ENCODE results near the gene GBX1.

Gene GBX1

DNA sequence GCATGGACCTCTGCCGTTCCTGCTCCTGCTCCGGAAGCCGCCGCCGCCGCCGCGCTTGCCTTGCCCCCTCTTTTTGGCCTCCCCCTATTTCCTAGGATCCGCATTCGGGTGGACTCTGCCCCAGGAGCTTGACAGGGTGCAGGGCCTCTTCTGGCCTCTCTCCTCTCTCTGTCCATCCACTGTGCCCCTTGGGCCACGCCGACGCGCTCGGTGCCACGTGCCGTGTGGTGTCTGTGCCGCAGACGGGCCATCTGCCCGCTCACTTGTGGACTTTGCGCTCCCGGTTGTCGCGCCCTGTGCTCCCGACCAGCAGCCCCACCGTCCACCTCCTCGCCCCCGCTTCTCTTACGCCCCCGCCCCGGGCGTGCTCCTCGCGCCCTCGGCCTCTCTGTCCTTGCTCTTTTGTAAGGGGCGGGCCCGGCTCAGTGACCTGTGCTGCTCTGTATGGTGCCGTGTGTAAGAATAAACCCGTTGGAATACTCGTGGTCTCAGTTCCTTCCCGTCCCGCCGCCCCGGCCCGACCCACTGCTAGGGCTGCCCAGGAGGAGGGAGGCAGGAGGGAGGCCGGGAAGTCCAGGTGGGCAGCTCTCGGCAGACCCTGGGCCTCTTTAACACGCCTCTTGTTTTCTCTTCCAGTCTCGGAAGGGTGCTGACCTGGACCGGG, 44.2 kb downstream of the GBX1 start:
- DNase-seq (ENCODE audit: low read depth): no peak
- TF ChIP-seq CTCF (IDR thresholded peaks at IDR 0.05; ENCODE audit: low read depth, low read length, missing control alignments): no peak
- no peak overlapping the region for H3K4me3 ChIP-seq (ENCODE audit: low read depth, low read length)

DNA sequence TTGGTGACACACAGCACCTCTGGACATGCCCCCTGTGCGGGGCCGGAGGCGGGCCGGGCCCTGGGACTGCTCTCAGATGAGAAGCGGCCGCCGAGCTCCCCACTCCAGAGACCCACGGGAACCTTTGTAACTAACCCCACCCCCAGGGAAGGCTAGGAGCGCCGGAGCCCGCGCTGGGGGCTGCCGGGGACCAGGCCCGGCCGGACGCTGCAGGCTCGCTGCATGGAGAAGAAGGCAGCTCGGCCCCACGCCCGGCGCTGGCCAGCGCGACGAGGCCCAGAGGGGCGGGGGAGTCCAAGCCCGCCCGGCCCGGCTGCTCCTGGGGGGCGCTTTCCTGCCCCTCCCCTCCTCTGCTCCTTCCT, 44.7 kb downstream of the GBX1 start:
- TF ChIP-seq CTCF (IDR thresholded peaks at IDR 0.05; ENCODE audit: low read depth, low read length, missing control alignments): no peak
- H3K4me3 ChIP-seq (ENCODE audit: low read depth, low read length): no peak overlapping the region
- DNase-seq (ENCODE audit: low read depth): no peak

GRCh38 chr7:151122276-151122675, 45.2 kb downstream of the GBX1 start:
- H3K4me3 ChIP-seq (ENCODE audit: low read depth, low read length): no peak overlapping the region
- DNase-seq (ENCODE audit: low read depth): no peak
- no peak for TF ChIP-seq CTCF (IDR thresholded peaks at IDR 0.05; ENCODE audit: low read depth, low read length, missing control alignments)

DNA sequence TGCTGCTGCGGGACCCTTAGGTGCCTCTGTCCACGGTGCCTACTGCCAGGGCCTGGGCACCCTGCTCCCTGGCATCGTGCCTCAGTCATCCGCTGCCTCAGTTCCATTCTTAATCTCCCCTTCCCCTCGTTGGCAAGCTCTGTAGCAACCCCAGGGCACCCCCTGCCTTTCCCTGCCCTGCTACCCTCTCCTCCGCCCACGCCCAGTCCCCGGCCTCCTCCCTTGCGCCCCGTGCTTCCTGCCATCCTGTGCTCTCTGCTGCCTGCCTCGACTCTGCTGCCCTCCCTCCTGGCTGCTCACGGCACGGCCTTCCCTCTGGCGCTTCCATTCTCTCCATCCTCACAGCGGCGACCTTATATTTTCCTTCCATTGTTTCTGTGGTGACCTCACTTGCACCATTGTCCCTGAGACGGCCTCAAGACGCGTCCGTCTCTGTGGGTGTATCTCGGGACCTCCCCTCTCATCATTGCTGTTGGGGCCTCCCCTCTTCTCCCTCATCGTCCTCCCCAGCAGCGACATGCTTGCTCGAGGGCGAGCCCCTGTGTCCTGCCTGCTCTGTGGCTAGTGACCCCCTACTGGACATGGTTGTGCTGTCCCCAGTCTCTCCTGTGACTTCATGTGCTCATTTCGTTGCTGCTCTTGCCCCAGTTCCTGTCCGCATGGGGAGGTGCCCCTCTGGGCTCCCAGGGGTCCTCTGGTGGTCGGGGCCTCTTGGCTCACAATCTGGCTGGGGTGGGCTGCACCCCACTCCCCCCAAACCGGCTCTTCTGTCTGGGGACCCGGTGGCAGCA, 45.9 kb downstream of the GBX1 start:
- no peak for TF ChIP-seq CTCF (IDR thresholded peaks at IDR 0.05; ENCODE audit: low read depth, low read length, missing control alignments)
- DNase-seq (ENCODE audit: low read depth): no peak
- H3K4me3 ChIP-seq (ENCODE audit: low read depth, low read length): no peak overlapping the region

- DNase-seq (ENCODE audit: low read depth): no peak
- no peak for TF ChIP-seq CTCF (IDR thresholded peaks at IDR 0.05; ENCODE audit: low read depth, low read length, missing control alignments)
- H3K4me3 ChIP-seq (ENCODE audit: low read depth, low read length): no peak overlapping the region
Observed at GRCh38 chr7:151120896-151121295, 46.6 kb downstream of the GBX1 start.

DNA sequence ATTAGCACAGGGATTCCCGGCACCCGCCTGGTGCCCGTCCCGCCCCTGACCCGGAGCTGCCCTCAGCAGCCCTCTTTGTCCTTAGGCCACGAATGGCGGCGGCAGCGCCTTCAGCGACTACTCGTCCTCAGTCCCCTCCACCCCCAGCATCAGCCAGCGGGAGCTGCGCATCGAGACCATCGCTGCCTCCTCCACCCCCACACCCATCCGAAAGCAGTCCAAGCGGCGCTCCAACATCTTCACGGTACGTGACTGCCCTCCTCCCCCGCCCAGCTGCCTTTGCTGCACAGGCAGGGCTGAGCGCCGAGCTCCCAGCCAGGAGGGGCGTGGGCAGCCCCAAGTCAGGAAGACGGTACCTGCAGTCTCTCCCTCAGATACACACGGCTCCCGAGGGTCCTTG, 47.6 kb downstream of the GBX1 start:
- no peak for TF ChIP-seq CTCF (IDR thresholded peaks at IDR 0.05; ENCODE audit: low read depth, low read length, missing control alignments)
- no peak overlapping the region for H3K4me3 ChIP-seq (ENCODE audit: low read depth, low read length)
- DNase-seq (ENCODE audit: low read depth): no peak

GRCh38 chr7:151119055-151119415, 48.5 kb downstream of the GBX1 start:
- no peak for TF ChIP-seq CTCF (IDR thresholded peaks at IDR 0.05; ENCODE audit: low read depth, low read length, missing control alignments)
- no peak for DNase-seq (ENCODE audit: low read depth)
- H3K4me3 ChIP-seq (ENCODE audit: low read depth, low read length): no peak overlapping the region

Measured in GM12864 (cell line).